IPS-18a (cell line): ENCODE measurements around the gene FSTL4.

ENCODE experiments used
- H3K27ac ChIP-seq: one replicate; pipeline ENCODE4 v1.5.1; 2013; ENCODE audit warnings: low read length
- H3K27me3 ChIP-seq: one replicate; pipeline ENCODE4 v1.6.1; 2013; ENCODE audit warnings: mild to moderate bottlenecking, low read length; ENCODE audit not compliant: control insufficient read depth, insufficient read depth
- H3K36me3 ChIP-seq: one replicate; pipeline ENCODE4 v1.6.1; 2013; ENCODE audit warnings: low read depth, low read length; ENCODE audit not compliant: control insufficient read depth
- H3K4me1 ChIP-seq: one replicate; pipeline ENCODE4 v1.6.1; 2013; ENCODE audit warnings: low read depth, low read length; ENCODE audit not compliant: control insufficient read depth
- H3K4me3 ChIP-seq: one replicate; pipeline ENCODE4 v1.5.1; 2013; ENCODE audit warnings: low read length
- H3K9ac ChIP-seq: one replicate; pipeline ENCODE4 v1.6.1; 2013; ENCODE audit warnings: mild to moderate bottlenecking, low read length, moderate library complexity
- H3K9me3 ChIP-seq: one replicate; pipeline ENCODE4 v1.6.1; 2013; ENCODE audit warnings: low read depth, low read length; ENCODE audit not compliant: control insufficient read depth

The FSTL4 gene

GRCh38 chr5:133250527-133250926, 361.8 kb downstream of the FSTL4 start:
- no peaks in the 10 kb centered on the region for H3K27me3 ChIP-seq
- H3K36me3 ChIP-seq: no peaks in the 10 kb centered on the region
- H3K9me3 ChIP-seq: no peaks in the 10 kb centered on the region
- no peak overlapping the region for H3K4me3 ChIP-seq
- H3K9ac ChIP-seq: no peak overlapping the region
- H3K27ac ChIP-seq: no peak overlapping the region
- no peaks in the 10 kb centered on the region for H3K4me1 ChIP-seq

GRCh38 chr5:133249593-133249992, 362.7 kb downstream of the FSTL4 start:
- no peak overlapping the region for H3K9ac ChIP-seq
- H3K9me3 ChIP-seq: no peaks in the 10 kb centered on the region
- no peaks in the 10 kb centered on the region for H3K27me3 ChIP-seq
- no peak overlapping the region for H3K4me3 ChIP-seq
- no peak overlapping the region for H3K27ac ChIP-seq
- H3K36me3 ChIP-seq: no peaks in the 10 kb centered on the region
- H3K4me1 ChIP-seq: no peaks in the 10 kb centered on the region

- Histone ChIP-seq H3K4me3 (no peak overlapping the region), H3K36me3 (no peaks in the 10 kb centered on the region), H3K9ac (no peak overlapping the region), H3K27me3 (no peaks in the 10 kb centered on the region), H3K4me1 (no peaks in the 10 kb centered on the region), H3K9me3 (no peaks in the 10 kb centered on the region), H3K27ac (no peak overlapping the region)
Observed at GRCh38 chr5:133247881-133248624, 364.3 kb downstream of the FSTL4 start.

- H3K27ac ChIP-seq: no peak overlapping the region
- H3K36me3 ChIP-seq: no peaks in the 10 kb centered on the region
- no peak overlapping the region for H3K9ac ChIP-seq
- no peaks in the 10 kb centered on the region for H3K27me3 ChIP-seq
- H3K9me3 ChIP-seq: no peaks in the 10 kb centered on the region
- no peaks in the 10 kb centered on the region for H3K4me1 ChIP-seq
- no peak overlapping the region for H3K4me3 ChIP-seq
Observed at GRCh38 chr5:133247151-133247709, 365.1 kb downstream of the FSTL4 start.

- H3K27ac ChIP-seq: no peak overlapping the region
- H3K9ac ChIP-seq: no peak overlapping the region
- no peaks in the 10 kb centered on the region for H3K4me1 ChIP-seq
- no peaks in the 10 kb centered on the region for H3K27me3 ChIP-seq
- no peaks in the 10 kb centered on the region for H3K9me3 ChIP-seq
- H3K36me3 ChIP-seq: no peaks in the 10 kb centered on the region
- H3K4me3 ChIP-seq: no peak overlapping the region
Observed at GRCh38 chr5:133246376-133247150, 365.8 kb downstream of the FSTL4 start.

GRCh38 chr5:133246053-133246370, 366.3 kb downstream of the FSTL4 start:
- Histone ChIP-seq H3K9me3 (no peaks in the 10 kb centered on the region), H3K27ac (no peak overlapping the region), H3K4me3 (no peak overlapping the region), H3K36me3 (no peaks in the 10 kb centered on the region), H3K27me3 (no peaks in the 10 kb centered on the region), H3K9ac (no peak overlapping the region), H3K4me1 (no peaks in the 10 kb centered on the region)

- Histone ChIP-seq H3K4me3 (no peak overlapping the region), H3K27ac (no peak overlapping the region), H3K27me3 (no peaks in the 10 kb centered on the region), H3K36me3 (no peaks in the 10 kb centered on the region), H3K9ac (no peak overlapping the region), H3K4me1 (no peaks in the 10 kb centered on the region), H3K9me3 (no peaks in the 10 kb centered on the region)
Observed at GRCh38 chr5:133245191-133246052, 366.9 kb downstream of the FSTL4 start.

GRCh38 chr5:133244242-133244641, 368.1 kb downstream of the FSTL4 start:
- no peaks in the 10 kb centered on the region for H3K27me3 ChIP-seq
- no peaks in the 10 kb centered on the region for H3K4me1 ChIP-seq
- no peak overlapping the region for H3K4me3 ChIP-seq
- H3K36me3 ChIP-seq: no peaks in the 10 kb centered on the region
- no peak overlapping the region for H3K9ac ChIP-seq
- H3K27ac ChIP-seq: no peak overlapping the region
- no peaks in the 10 kb centered on the region for H3K9me3 ChIP-seq

- no peak overlapping the region for H3K9ac ChIP-seq
- no peak overlapping the region for H3K4me3 ChIP-seq
- H3K36me3 ChIP-seq: no peaks in the 10 kb centered on the region
- H3K4me1 ChIP-seq: no peaks in the 10 kb centered on the region
- no peak overlapping the region for H3K27ac ChIP-seq
- H3K27me3 ChIP-seq: no peaks in the 10 kb centered on the region
- H3K9me3 ChIP-seq: no peaks in the 10 kb centered on the region
Observed at GRCh38 chr5:133243196-133243595, 369.1 kb downstream of the FSTL4 start.

- Histone ChIP-seq H3K9ac (no peak overlapping the region), H3K4me3 (no peak overlapping the region), H3K4me1 (no peaks in the 10 kb centered on the region), H3K9me3 (no peaks in the 10 kb centered on the region), H3K36me3 (no peaks in the 10 kb centered on the region), H3K27me3 (no peaks in the 10 kb centered on the region), H3K27ac (no peak overlapping the region)
Observed at GRCh38 chr5:133242221-133242835, 370.0 kb downstream of the FSTL4 start.
